Calu3 (cell line): Measurements from ENCODE around the gene PHPT1. TPM values are rescaled to one million over a fixed set of nuclear protein-coding genes. Genes with fewer than 3 reads are reported as not detected.
"Not testable (repeated sequence)": the region's sequence is repeated elsewhere in the genome, so short reads cannot be mapped to it uniquely, and the experiment has no call there.

ENCODE experiments used
- BruUV-seq: library from RNA; stranded (reverse); fragments of 400-500 nt; replicated peaks from 2 replicates; lab custom pipeline; 2021; lab: Mats Ljungman, UMichigan
- CTCF ChIA-PET: fragments of 300-600 bp; sonication (Branson Sonifier 250); formaldehyde crosslinking; loops from one replicate; lab custom pipeline; 2022; ENCODE audit warnings: antibody characterized with exemption; lab: Charles Lee
- DNase-seq: peaks from one replicate; pipeline ENCODE4 v3.0.0; 2022
- H3K27ac Mint-ChIP-seq: one replicate; pipeline ENCODE4 v1.8.0; 2022; ENCODE audit warnings: mixed read lengths; ENCODE audit not compliant: unreplicated experiment
- H3K27me3 Mint-ChIP-seq: one replicate; pipeline ENCODE4 v1.8.0; 2022; ENCODE audit warnings: mixed read lengths; ENCODE audit not compliant: unreplicated experiment
- H3K36me3 Mint-ChIP-seq: one replicate; pipeline ENCODE4 v1.8.0; 2022; ENCODE audit warnings: mild to moderate bottlenecking, moderate library complexity, mixed read lengths; ENCODE audit not compliant: insufficient read depth, unreplicated experiment
- H3K4me1 Mint-ChIP-seq: one replicate; pipeline ENCODE4 v1.8.0; 2022; ENCODE audit warnings: mild to moderate bottlenecking, low read depth, mixed read lengths; ENCODE audit not compliant: unreplicated experiment
- H3K4me3 Mint-ChIP-seq: one replicate; pipeline ENCODE4 v1.8.0; 2022; ENCODE audit warnings: mild to moderate bottlenecking, low read depth, moderate library complexity, mixed read lengths; ENCODE audit not compliant: unreplicated experiment
- H3K9me3 Mint-ChIP-seq: one replicate; pipeline ENCODE4 v1.8.0; 2022; ENCODE audit warnings: low read depth, mixed read lengths; ENCODE audit not compliant: unreplicated experiment
- CTCF ChIP-seq: fragments of 200-600 bp; IDR thresholded peaks from one replicate; pipeline ENCODE4 v1.8.0; 2022; ENCODE audit warnings: antibody characterized with exemption; ENCODE audit not compliant: unreplicated experiment
- intact Hi-C: fragments of 100-400 bp; cut with micrococcal nuclease; formaldehyde crosslinking; loops from one replicate; pipeline ENCODE4 v1.10.0; 2022; ENCODE audit not compliant: unreplicated experiment
- total RNA-seq: library from RNA; stranded (reverse); gene quantifications from 2 replicates; pipeline ENCODE4 v1.2.3, GENCODE V29; 2022

PHPT1 gene
- total RNA-seq, 1 experiment from 2014 or later, result 48.7 TPM

GRCh38 chr9:136868644-136869043 lies 19.4 kb downstream of the PHPT1 start:
- H3K36me3 Mint-ChIP-seq, result peaks cover 24% of the 10 kb centered on the region
- BruUV-seq, result no TSS peak
- CTCF ChIA-PET, result no interaction called here
- no peaks in the 10 kb centered on the region for H3K9me3 Mint-ChIP-seq
- H3K4me3 Mint-ChIP-seq, result no peak overlapping the region
- no peak for TF ChIP-seq CTCF
- no peaks in the 10 kb centered on the region for H3K4me1 Mint-ChIP-seq
- no peak for DNase-seq
- intact Hi-C loops, result no loop called here
- no peak overlapping the region for H3K27ac Mint-ChIP-seq
- H3K27me3 Mint-ChIP-seq, result no peaks in the 10 kb centered on the region

- H3K4me3 Mint-ChIP-seq, BruUV-seq, DNase-seq, H3K27me3 Mint-ChIP-seq, H3K4me1 Mint-ChIP-seq, H3K9me3 Mint-ChIP-seq, CTCF ChIA-PET, intact Hi-C loops, H3K27ac Mint-ChIP-seq: not testable (repeated sequence)
- H3K36me3 Mint-ChIP-seq, result peaks cover 23% of the 10 kb centered on the region
Observed at GRCh38 chr9:136869611-136870010, 20.4 kb downstream of the PHPT1 start.

- peaks cover 8% of the 10 kb centered on the region for H3K4me1 Mint-ChIP-seq
- intact Hi-C loops, result no loop called here
- no peak for DNase-seq
- CTCF ChIA-PET, result no interaction called here
- TF ChIP-seq CTCF, result no peak
- no peak overlapping the region for H3K27ac Mint-ChIP-seq
- H3K9me3 Mint-ChIP-seq, result peaks cover 2% of the 10 kb centered on the region
- no peaks in the 10 kb centered on the region for H3K36me3 Mint-ChIP-seq
- H3K27me3 Mint-ChIP-seq, result no peaks in the 10 kb centered on the region
- H3K4me3 Mint-ChIP-seq, result no peak overlapping the region
- BruUV-seq, result no TSS peak
Observed at GRCh38 chr9:136875155-136875554, 25.9 kb downstream of the PHPT1 start.

GRCh38 chr9:136876476-136876875 lies 27.3 kb downstream of the PHPT1 start:
- Mint-ChIP-seq H3K27ac (no peak overlapping the region), H3K4me3 (no peak overlapping the region), H3K36me3 (no peaks in the 10 kb centered on the region), H3K9me3 (peaks cover 2% of the 10 kb centered on the region), H3K27me3 (no peaks in the 10 kb centered on the region), H3K4me1 (peaks cover 8% of the 10 kb centered on the region)
- intact Hi-C loops, result no loop called here
- CTCF ChIA-PET, result no interaction called here
- TF ChIP-seq CTCF, result no peak
- no TSS peak for BruUV-seq
- DNase-seq, result no peak

GRCh38 chr9:136880651-136881050 lies 31.4 kb downstream of the PHPT1 start:
- TF ChIP-seq CTCF, result no peak
- DNase-seq, result no peak
- H3K36me3 Mint-ChIP-seq, result peaks cover 29% of the 10 kb centered on the region
- H3K27me3 Mint-ChIP-seq, result no peaks in the 10 kb centered on the region
- H3K27ac Mint-ChIP-seq, result peak overlapping the region; percentile 74
- H3K9me3 Mint-ChIP-seq, result peaks cover 2% of the 10 kb centered on the region
- no TSS peak for BruUV-seq
- H3K4me3 Mint-ChIP-seq, result no peak overlapping the region
- H3K4me1 Mint-ChIP-seq, result peaks cover 8% of the 10 kb centered on the region
- CTCF ChIA-PET, result interaction anchor here (1.3 kb wide), 1 partner anchor 13 kb away, joined by 4 read pairs; no protein-coding TSS in a partner anchor
- intact Hi-C loops, result no loop called here
